Retinal pigment epithelial cell (primary cell): ENCODE measurements around the gene TCTN2.

Experiments
- DNase-seq: peaks from one replicate; pipeline ENCODE4 v3.0.0-alpha.2; 2010; ENCODE audit warnings: low read depth
- H3K4me3 ChIP-seq: 2 replicates; pipeline ENCODE4 v1.5.1; 2011; ENCODE audit warnings: mild to moderate bottlenecking, low read length, control low read depth, moderate library complexity
- TF ChIP-seq, protein P1 (sequence below): conservative IDR thresholded peaks from 2 replicates; pipeline ENCODE4 v1.5.1; 2011; ENCODE audit warnings: low read depth, low read length, control low read depth, inconsistent platforms

Gene TCTN2

DNA sequence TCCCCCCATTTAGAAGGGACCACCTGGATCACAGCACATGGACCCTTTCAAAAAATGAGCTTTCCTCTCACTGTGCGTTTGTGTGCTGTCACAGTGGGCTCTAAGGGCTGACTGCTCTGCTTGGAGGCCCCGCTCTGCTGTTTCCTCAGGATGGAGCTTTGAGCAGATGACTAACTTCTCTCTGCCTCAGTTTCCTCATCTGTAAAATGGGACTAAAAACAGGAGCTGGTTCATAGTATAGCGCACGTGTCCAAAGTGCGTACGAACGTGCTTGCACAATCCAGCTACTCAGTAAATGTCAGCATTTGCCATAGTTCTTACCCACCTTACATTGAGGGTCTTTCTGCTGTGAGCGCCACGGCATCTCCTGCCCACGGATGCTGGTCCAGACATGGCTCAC lies 78.4 kb downstream of the TCTN2 start:
- H3K4me3 ChIP-seq = no peak overlapping the region
- no peak for DNase-seq
- TF ChIP-seq, protein P1, sequence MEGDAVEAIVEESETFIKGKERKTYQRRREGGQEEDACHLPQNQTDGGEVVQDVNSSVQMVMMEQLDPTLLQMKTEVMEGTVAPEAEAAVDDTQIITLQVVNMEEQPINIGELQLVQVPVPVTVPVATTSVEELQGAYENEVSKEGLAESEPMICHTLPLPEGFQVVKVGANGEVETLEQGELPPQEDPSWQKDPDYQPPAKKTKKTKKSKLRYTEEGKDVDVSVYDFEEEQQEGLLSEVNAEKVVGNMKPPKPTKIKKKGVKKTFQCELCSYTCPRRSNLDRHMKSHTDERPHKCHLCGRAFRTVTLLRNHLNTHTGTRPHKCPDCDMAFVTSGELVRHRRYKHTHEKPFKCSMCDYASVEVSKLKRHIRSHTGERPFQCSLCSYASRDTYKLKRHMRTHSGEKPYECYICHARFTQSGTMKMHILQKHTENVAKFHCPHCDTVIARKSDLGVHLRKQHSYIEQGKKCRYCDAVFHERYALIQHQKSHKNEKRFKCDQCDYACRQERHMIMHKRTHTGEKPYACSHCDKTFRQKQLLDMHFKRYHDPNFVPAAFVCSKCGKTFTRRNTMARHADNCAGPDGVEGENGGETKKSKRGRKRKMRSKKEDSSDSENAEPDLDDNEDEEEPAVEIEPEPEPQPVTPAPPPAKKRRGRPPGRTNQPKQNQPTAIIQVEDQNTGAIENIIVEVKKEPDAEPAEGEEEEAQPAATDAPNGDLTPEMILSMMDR = no peak

DNA sequence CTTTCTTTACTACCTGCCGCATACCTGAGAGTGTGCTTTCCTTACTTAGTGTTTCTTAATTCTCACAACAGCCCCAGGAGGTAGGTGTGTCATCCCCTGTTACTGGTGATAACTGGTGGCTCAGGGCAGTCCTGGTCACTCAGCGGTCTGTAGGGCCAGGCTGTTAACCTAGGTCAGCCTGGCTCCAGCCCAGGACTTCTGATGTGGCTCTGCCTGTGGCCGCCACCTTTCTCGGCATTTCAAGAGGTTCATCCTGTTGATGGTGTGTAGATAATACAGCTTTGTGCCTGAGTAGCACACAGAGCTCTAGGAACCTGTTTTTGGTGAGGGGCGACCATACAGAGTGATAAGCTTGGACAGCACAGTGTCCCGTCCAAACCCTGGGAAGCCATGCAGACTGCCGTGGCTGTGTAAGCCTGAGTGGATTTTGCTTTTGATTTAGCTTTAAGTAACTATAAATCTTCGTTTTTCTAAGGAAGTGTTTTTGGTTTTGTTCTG lies 79.3 kb downstream of the TCTN2 start:
- no peak for DNase-seq
- H3K4me3 ChIP-seq = no peak overlapping the region
- TF ChIP-seq, protein P1 = no peak

DNA sequence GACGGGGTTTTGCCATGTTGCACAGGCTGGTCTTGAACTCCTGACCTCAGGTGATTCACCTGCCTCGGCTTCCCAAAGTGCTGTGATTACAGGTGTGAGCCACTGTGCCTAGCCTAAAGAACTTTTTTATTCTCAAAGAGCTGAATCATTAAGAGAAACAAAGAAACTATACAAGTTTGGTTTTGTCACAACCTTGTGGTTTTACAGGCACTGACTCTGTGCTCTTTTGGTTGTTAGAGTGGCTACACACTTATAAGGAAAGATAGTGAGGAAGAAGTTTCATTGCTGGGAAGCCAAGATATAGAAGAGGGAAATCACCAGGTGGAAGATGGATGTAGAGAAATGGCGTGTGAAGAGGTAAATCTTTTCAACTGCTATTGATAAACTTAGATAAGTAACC lies 81.1 kb downstream of the TCTN2 start:
- no peak overlapping the region for H3K4me3 ChIP-seq
- no peak for DNase-seq
- TF ChIP-seq, protein P1 = no peak

DNA sequence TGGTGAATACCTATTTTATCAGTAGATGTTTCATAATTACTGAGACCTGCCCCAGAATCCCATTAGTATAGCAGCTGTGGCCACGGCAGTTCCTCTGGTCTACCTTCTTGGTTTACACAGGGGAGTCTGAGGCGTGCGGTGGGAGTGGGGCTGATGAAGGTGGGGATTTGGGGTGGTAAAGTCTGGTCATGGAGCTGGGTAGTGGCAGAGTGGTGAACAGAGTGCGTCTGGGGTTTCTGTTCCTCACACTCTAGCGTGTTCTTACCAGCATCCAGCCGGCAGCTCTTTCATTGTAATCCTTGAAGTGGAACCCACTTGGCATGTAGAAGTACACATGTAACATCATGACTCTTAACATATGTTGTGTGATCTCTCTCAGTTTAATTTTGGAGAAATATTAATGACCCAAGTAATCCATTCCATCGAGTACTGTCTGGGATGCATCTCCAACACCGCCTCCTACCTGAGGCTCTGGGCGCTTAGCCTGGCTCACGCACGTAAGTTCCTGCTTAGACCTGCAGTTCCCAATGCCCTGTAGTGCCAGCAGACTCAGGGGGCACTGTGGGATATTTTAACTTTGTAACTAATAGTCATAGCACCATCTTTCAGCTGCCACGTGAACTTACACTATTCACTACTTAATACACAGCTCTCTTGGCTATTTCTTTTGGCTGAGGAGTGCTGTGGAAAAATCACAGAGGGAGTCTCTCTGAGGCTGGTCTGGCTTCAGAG lies 83.3 kb downstream of the TCTN2 start:
- H3K4me3 ChIP-seq = no peak overlapping the region
- TF ChIP-seq, protein P1 = no peak
- DNase-seq = no peak

DNA sequence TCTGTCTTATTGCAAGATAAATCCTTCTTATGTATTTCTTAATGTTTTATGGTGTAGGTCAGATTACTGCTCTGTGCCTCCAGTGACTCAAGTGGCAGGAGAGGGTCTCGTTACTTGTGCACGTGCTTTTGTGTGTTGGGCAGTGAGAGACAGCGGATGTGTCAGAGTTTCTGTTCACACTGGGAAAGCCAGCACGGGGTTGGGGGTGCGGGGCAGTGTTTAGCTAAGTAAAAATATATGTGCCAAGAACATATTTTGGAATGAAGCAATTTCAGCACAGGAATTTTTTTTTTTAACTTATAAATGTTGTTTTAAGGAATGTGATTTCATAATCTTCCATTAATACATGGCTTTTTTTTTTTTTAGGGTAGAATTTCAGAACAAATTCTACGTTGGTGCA lies 86.6 kb downstream of the TCTN2 start:
- TF ChIP-seq, protein P1 = no peak
- DNase-seq = no peak
- H3K4me3 ChIP-seq = no peak overlapping the region
